HG03342 (cell line): ENCODE results near the gene SRPX.
A peak's percentile ranks its signal among the peaks of the same experiment; 100 is the strongest.

ENCODE experiments used
- ATAC-seq: cut with Tn5 transposase; IDR thresholded peaks from one replicate; pipeline ENCODE4 v1.9.1; 2021; ENCODE audit warnings: mild to moderate bottlenecking, moderate library complexity; ENCODE audit not compliant: unreplicated experiment

The SRPX gene

GRCh38 chrX:38142610-38143009 is 78.1 kb downstream of the SRPX start:
- no peak for ATAC-seq

DNA sequence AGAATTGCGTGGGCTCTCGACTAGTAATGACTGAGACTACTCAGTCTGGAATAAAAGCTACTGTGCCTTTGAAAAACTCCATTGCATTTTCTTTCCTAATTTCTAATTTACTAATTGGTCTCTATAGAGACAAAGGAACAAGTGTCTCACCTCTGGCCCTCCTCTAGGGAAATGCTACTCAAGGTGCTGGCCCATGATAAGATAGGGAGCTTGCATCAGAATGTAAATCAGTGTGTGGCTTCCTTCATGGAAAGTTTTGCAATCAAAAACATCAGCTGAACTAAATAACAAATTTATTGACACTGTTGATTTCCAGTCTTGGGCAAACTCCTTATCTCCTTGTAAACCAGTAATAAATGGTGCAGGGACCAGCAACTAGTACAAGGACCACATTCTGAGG is 81.8 kb downstream of the SRPX start:
- ATAC-seq, result no peak

GRCh38 chrX:38138157-38138891 is 82.3 kb downstream of the SRPX start:
- no peak for ATAC-seq

DNA sequence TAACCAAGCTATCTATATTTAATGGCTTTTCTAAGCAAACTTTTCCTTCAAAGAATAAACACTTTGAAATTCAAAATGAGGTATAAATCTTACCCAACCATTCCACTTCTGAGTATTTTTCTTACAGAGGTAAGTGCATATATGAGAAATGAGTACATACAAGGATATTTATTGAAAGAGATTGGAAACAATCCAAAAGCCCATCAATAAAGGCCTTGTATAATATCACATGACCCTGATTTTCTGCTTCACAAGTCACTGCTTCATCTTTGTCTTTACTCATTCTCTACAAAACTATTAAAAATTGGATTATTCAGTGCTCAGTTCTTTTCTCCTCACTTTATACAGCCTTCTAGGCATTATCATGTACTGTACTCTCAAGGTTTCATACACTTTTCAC is 91.3 kb downstream of the SRPX start:
- no peak for ATAC-seq

DNA sequence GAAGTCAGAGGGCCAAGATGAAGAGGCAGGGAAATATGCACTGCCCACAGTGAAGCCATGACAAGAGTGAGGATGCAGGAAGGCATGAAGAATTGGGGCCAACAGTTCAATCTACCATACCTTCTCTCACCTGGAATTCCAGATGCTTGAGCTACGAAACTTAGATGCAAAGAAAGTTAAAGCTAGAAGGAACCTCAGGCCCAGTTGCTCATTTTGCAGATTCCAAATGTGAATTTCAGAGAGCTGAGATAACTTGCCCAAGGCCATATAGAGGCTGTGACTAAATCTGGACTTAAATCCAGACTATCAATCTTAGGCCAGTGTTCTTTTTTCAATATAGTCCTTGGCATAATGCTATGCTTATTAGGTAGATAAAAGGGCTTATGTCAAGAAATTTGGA is 92.7 kb downstream of the SRPX start:
- no peak for ATAC-seq

DNA sequence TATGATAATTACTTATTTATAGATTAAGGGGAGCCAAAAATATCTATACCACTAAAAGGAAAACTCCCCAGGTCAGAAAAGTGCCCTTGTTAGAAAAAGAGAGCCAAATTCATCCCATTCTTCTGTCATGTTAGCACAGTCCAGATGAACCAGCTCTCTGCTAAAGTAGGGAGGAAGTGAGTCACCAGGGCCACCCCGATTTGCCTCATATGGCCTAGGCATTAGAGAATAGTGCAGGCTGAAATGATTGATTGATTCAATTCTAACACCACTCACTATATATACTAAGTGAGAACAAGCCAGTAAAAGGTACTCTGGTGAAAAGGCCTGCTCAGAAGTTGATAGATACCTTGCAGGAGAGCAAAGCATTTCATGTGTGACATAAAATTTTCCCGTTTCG is 94.5 kb downstream of the SRPX start:
- no peak for ATAC-seq

GRCh38 chrX:38124000-38124399 is 96.7 kb downstream of the SRPX start:
- ATAC-seq, result no peak

GRCh38 chrX:38117485-38117884 is 103.2 kb downstream of the SRPX start:
- ATAC-seq, result no peak

GRCh38 chrX:38116706-38117105 is 104.0 kb downstream of the SRPX start:
- no peak for ATAC-seq

DNA sequence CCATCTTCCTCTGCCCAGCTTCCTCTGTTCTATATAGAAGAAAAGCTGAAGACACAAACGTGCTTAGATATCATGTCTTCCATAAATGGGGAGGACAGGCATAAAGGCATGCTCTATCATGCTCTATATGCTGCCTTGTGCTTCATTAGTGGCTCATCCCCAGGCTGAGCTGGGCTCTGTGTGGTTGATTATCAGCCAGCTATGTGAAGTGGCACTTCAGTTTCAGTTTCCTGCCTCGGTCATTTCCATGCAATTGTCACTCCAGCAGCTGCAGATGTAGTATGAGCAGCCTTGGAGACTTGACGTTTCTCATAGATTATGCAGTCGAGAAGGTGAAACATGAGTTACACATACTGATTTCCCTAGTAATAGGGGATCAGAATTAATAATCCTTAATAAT is 108.1 kb downstream of the SRPX start:
- peak; percentile 78 for ATAC-seq

DNA sequence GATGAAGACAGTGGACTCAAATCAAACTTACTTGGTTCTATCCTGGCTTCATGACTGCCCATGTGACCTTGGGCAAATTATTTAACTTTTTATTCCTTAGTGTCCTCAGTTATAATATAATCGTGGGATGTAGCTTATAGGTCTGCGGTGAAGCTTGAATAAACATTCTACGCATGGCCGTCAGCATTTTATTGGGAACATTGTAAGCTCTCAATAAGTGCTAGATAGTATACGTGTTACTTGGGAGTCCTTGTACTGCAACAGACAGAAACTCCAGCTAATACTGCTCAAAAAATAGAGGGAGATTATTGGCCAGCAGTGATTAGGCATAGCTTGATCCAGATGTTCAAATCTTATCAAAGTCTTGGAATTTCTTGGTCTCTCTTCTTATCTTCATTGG is 109.5 kb downstream of the SRPX start:
- ATAC-seq, result no peak

DNA sequence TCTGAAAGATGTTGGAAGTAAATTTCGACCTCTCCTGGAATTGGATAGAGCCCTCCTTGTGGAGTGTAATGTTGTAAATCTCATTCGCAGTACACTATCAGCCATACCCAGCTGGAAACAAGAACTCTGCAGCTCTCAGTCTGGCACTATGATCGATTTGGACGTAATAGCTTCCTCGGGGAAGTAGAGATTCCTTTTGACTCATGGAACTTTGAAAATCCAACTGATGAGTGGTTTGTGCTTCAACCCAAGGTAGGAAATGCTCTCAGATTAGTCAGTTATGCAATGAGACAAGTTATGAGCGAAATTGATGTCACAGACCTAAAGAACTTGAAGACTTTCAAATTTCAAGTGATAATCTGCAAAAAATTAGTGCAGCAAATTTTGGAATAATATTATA is 110.4 kb downstream of the SRPX start:
- ATAC-seq, result no peak

DNA sequence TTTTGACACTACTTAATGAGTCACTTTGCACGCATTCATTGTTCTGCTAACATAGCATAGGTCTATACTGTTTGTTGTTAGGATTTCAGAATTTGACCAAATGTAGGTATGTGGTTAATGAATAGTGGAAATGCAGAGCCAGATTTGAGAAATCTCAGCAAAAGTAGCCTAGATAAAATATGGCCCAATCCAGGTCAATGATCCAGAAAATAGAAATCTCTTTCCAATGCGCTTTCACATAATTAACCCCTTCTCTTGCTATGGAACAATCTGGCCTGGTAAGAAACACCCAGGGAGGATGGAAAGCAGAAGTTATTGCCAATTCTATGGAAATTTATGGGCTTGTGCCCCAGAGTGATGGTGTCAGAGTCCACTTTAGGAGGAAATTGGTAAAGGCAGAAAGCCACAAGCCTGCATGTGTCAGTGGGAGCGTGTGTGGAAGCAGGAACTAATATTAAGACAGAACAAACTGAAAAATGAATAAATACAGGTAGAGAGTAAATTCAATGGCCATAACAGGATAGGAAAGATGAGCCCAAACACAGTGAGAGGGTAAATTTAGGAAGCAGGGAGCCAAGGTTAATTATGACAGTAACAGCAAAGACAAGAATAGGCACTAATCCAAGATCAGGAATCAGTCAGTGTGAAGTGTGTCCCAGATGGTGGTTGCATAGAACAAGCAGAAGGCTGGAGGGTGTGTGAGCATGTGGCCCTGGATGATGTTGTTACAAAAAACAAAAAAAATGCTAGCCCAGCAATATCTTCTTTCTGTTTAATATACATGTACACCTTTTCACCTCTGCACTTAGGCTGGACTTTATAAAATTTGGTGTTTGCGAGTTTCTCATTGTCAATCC is 111.4 kb downstream of the SRPX start:
- no peak for ATAC-seq

DNA sequence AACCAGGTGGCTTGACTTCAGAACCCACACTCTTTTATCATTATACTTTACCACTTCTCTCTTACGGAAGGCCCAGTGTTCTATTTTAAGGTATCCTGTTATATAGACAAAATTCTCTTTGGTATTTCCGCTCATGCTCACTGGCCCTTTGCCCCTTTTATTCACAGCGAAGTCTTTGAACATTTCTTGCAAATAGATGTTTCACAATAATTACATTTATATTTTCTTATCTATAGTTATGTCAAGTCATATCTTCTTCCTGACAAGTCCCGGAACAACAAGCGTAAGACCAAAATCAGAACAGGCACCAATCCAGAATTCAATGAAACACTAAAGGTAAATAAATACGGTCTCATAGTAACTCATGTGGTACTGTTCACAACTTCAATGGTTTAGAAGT is 112.3 kb downstream of the SRPX start:
- ATAC-seq, result no peak

DNA sequence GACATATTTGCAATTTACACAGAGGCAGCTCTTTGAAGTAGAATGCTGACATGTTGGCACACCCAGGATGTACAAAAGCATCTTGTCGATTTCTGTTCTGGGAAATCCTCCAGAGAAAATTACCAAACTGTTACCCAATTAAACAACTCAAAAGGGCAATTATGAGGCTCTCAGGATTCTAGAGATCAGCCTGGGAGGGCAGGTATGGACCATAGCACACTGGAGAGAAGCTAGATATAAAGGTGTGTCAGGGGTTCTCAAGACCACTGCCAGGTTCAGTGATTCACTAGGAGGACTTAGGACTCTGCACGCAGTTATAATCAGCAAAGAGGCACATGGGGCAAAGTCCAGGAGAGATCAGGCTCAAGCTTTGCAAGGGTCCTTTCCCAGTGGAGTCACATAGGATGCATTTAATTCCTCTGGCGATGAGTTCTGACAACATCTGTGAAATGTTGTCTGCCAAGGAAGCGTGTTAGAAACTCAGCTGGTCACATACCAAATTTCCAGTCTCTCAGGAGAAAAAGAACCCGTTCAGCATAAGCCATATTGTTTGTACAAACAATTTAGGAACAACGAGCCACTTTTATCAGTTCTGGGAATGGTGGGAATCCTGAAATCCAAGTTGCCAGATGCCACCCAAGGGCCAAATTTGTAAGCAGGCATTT is 113.5 kb downstream of the SRPX start:
- ATAC-seq, result no peak

DNA sequence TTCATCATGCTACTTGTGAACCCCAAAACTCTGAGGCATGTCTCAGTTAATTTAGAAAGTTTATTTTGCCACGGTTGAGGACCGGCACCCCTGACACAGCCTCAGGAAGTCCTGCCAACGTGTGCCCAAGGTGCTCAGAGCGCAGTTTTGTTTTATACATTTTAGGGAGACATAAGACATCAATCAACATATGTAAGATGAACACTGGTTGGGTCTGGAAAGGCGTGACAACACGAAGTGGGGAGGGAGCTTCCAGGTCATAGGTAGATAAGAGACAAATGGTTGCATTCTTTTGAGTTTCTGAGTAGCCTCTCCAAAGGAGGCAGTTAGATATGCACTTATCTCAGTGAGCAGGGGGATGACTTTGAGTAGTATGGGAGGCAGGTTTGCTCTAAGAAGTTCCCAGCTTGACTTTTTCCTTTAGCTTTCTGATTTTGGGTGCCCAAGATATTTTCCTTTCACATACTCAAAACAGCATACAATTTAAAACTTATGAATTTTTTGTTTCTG is 115.4 kb downstream of the SRPX start:
- ATAC-seq, result no peak

DNA sequence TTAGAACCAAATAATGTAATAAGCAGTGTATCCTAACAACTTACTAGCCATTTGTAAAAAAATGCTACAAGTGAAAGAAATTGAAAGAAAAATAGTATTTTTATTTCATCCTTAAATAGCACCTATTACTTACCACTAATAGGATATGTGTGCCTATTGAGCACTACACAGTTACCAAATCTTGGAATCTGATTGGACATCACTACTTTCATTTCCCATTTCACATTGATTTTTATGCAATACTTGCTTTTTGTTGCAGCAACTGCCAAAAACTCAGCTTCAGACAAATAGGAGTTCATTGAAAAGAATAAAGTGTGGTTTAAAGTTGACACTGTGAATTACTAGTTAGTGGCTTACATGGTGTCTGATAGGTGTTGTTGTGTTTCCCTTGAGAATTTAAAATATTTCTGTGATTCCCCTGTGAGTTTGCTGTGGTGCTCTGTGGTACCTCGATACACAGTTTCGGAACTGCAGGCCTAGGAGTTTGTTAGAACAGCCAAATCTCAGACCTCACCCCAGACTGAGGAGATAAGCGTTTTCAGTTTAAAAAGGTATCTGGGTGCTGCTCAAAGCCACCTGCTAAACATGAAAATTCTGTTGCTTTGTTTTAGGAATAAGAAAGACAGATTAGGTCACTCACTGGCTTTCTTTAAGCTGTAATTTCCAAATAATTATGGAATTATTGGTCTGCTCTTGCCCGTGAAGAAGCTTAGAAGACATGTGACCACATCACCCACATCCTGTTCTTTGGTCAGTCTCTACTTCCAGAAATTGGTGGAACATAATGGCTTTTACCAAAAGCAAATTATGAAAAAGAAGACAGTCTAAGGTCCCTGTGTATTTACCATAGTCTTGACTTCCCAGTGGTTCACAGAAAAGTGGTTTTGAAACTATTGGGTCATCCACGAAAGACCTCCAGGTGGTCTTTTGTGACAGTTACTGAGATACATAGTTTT is 116.5 kb downstream of the SRPX start:
- ATAC-seq, result peak; percentile 81

DNA sequence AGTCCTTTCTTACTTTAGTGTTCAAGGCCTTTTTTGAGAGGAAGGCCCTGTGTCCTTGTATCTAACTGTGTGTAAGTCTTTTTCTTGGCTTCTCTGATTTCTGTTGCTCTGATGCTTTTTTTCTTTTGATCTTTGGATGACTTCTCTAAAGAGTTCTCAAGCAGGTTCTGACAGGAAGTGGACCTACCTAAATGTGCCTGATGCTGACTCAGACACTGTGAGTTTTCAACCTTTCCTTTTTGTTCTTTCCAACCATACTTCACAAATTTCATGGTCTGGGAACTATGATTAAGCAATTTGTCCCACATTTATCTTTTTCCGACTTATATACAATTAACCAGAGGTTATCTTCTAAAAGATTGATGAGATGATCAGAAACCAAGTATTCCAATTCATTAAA is 117.8 kb downstream of the SRPX start:
- ATAC-seq, result no peak

- ATAC-seq, result no peak
Observed at GRCh38 chrX:38102240-38102639, 118.4 kb downstream of the SRPX start.

GRCh38 chrX:38099688-38100087 is 121.0 kb downstream of the SRPX start:
- ATAC-seq, result no peak
